ENCODE results near the gene SDK2.

DNA sequence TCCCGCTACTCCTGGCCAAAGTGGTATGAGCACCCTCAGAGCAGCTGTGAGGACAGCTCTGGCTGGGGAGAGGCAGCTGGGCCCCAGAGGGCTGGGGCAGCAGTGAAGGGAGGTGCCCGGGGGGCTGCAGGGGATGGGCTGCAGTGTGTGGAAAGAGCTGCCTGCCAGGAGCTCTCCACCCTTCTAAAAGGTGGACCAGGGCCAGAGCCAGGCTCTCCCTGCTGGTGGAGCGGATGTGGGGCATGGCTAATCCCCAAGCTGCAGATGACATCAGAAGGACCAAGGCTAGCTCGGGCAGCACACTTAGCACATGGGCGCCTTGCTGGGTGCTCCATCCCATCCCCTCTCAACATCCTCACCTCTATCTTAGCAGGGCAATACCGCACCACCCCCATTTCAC, 103.1 kb downstream of the SDK2 start:
- TF ChIP-seq, protein P1, sequence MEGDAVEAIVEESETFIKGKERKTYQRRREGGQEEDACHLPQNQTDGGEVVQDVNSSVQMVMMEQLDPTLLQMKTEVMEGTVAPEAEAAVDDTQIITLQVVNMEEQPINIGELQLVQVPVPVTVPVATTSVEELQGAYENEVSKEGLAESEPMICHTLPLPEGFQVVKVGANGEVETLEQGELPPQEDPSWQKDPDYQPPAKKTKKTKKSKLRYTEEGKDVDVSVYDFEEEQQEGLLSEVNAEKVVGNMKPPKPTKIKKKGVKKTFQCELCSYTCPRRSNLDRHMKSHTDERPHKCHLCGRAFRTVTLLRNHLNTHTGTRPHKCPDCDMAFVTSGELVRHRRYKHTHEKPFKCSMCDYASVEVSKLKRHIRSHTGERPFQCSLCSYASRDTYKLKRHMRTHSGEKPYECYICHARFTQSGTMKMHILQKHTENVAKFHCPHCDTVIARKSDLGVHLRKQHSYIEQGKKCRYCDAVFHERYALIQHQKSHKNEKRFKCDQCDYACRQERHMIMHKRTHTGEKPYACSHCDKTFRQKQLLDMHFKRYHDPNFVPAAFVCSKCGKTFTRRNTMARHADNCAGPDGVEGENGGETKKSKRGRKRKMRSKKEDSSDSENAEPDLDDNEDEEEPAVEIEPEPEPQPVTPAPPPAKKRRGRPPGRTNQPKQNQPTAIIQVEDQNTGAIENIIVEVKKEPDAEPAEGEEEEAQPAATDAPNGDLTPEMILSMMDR (IDR thresholded peaks at IDR 0.05; ENCODE audit: insufficient read depth, low read length) = no peak
- TF ChIP-seq SPI1 (IDR thresholded peaks at IDR 0.05; ENCODE audit: borderline replicate concordance, low read depth) (no peak), POLR2AphosphoS5 (IDR thresholded peaks at IDR 0.05; ENCODE audit: low read depth) (no peak)
- TF ChIP-seq, protein P2, sequence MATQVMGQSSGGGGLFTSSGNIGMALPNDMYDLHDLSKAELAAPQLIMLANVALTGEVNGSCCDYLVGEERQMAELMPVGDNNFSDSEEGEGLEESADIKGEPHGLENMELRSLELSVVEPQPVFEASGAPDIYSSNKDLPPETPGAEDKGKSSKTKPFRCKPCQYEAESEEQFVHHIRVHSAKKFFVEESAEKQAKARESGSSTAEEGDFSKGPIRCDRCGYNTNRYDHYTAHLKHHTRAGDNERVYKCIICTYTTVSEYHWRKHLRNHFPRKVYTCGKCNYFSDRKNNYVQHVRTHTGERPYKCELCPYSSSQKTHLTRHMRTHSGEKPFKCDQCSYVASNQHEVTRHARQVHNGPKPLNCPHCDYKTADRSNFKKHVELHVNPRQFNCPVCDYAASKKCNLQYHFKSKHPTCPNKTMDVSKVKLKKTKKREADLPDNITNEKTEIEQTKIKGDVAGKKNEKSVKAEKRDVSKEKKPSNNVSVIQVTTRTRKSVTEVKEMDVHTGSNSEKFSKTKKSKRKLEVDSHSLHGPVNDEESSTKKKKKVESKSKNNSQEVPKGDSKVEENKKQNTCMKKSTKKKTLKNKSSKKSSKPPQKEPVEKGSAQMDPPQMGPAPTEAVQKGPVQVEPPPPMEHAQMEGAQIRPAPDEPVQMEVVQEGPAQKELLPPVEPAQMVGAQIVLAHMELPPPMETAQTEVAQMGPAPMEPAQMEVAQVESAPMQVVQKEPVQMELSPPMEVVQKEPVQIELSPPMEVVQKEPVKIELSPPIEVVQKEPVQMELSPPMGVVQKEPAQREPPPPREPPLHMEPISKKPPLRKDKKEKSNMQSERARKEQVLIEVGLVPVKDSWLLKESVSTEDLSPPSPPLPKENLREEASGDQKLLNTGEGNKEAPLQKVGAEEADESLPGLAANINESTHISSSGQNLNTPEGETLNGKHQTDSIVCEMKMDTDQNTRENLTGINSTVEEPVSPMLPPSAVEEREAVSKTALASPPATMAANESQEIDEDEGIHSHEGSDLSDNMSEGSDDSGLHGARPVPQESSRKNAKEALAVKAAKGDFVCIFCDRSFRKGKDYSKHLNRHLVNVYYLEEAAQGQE (IDR thresholded peaks at IDR 0.05; ENCODE audit: insufficient replicate concordance, low read depth) = no peak
